HG03066 (cell line): ENCODE results near the gene AKR1B15.
"Not testable (repeated sequence)": the region's sequence is repeated elsewhere in the genome, so short reads cannot be mapped to it uniquely, and the experiment has no call there.

ENCODE experiments used
- ATAC-seq: cut with Tn5 transposase; IDR thresholded peaks from one replicate; pipeline ENCODE4 v1.9.1; 2021; ENCODE audit warnings: low read depth; ENCODE audit not compliant: unreplicated experiment

AKR1B15 gene

DNA sequence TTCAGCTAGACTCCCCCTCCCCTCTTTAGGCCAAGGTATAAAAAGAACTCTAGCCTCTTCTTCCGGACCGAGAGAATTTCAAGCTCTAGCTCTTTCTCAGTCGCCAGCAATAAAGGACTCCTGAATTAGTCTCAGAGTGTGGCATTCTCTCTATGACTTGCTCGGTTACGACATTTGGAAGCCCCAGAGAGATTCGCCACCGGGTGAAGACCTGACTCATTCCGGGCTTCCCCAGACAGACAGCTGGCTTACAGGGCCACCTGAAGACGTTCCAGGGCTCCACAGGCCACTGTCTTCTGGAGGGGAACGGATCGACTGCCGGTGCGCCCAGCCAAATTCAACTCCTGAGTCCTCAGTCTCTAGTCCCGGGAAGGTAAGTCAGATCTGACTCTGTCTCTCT is at the start of gene AKR1B15:
AKR1B15 (plus strand) TSS at position 234 of the 400 bp plus-strand sequence. CDS start 15,510 bp downstream, outside the sequence.
- ATAC-seq, result peak; percentile 89

DNA sequence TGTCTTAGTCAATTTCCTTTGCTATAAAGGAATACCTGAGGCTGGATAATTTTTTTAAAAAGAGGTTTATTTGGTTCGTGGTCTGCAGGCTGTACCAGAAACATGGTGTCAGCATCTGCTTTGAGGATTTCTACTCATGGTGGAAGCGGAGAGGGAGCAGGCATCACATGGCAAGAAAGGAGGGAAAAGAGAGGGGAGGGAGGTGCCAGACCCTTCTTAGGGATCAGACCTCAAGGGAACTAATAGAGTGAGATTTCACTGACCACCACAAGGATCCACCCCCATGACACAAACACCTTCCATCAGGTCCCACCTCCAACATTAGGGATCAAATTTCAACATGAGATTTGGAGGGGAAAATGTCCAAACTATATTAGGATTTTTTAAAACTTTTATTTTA is 48.5 kb upstream of the AKR1B15 start:
- ATAC-seq, result no peak

DNA sequence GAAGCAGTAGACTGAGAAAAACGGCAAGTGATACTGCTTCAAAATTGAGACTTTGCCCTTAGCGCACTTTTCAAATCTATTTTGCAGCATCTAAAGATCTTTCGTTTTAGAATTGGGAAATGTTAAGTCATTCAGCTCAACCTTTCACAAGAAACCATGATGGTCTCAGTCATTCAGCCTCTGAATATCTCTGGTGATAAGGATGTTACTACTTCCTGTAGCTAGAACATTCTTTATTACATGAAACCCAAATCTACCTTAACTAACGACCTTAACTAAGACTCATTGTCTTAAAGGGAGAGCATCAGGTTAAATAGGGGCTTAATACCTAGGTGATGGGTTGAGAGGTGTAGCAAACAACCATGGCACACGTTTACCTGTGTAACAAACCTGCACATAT is 47.9 kb upstream of the AKR1B15 start:
- no peak for ATAC-seq

DNA sequence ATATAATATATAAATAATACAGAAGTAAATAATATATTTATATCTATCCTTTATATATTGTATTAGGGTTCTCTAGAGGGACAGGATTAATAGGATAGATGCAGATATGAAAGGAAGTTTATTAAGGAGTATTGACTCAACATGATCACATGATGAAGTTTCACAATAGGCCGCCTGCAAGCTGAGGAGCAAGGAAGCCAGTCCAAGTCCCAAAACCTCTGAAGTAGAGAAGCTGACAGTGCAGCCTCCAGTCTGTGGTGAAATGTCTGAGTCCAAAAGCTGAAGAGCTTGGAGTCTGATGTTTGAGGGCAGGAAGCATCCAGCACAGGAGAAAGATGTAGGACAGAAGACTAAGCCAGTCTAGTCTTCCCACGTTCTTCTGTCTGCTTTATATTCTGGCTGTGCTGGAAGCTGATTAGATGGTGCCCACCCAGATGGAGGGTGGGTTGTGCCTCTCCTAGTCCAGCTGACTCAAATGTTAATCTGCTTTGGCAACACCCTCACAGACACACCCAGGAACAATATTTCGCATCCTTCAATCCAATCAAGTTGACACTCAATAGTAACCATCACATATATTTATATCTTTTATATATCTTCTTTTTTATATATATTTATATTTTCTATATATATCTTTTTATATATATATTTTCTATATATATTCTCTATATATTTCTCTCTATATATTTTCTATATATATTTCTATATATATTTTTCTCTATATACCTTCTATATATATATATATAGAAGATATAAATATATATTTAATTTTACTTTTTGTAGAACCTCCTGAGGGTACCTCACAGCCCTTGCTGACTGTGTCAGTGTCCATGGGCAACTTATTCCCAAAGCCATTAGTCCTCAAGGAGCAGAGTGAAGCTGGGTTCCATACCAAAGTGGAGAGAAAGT is 46.2 kb upstream of the AKR1B15 start:
- no peak for ATAC-seq

DNA sequence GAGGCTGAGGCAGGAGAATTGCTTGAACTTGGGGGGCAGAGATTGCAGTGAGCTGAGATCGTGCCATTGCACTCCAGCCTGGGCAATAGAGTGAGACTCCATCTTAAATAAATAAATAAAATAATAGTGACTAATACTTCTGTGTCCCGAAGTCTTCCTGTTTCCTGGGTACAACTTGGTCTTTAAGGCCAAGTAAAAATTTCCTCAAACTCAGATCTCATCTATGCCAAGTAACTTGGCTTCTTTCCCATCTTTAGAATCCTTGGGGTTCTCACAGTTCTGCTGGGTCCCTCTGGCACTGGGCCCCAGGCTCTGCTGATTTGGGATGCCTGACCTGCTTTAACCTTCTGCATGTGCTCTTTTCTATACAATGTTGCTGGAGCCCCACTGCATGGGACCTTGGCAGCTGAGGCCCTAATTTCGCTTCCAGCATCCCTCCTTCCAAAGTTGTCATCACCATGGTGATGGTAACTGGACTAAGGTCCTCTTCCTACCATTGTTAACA is 44.2 kb upstream of the AKR1B15 start:
- ATAC-seq, result no peak

DNA sequence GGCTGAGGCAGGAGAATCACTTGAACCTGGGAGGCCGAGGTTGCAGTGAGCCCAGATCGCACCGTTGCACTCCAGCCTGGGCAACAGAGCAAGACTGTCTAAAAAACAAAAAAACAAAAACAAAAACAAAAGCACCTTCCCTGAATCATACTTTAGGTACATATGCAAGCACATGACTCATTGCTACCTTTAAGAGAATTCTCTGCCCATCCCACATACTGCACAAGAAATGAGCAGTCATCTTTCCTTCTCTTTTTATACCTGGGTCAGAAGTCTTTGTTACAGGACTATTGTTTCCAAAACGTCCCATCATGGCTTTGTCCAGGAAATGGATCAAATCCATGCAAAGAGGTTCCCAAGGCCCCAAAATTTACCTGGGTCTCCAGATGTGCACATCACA is 43.1 kb upstream of the AKR1B15 start:
- ATAC-seq, result no peak

DNA sequence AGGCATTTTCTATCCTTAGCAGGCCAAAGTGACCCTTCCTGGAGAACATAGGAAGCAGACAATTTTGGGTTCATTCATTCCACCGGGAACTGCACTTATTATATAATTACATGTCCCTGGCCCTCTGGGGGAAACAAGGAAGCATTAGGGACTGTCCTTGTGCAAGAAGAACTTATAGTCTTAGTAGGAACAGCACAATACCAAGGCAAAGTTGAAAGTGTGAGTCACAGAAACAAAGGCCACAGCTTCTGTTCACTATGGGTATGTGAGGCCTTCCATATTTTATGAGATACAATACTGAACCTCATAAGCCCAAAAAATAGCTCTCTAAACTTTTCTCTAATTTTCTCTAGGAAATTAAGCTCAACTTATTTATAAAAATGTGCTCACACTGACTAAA is 39.9 kb upstream of the AKR1B15 start:
- no peak for ATAC-seq

DNA sequence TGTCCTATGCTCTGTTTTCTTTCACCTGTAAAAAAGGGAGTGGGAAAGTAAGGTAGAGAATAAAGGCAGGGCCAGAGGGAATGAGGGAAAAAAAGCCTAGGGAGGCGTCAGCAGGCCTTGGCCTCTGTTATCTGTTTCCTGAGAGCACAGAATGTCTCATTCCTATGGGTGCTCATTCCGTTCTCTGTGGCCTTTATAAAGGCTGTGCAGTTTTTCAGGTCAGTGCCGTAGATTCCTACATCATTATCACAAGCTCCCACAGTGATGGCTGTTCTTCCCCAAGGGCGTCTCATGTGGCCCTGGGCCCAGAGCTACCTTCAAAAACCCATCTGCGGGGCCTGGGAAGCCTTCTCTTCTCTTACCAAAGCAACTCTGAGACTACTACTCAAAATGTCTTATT is 38.3 kb upstream of the AKR1B15 start:
- no peak for ATAC-seq

DNA sequence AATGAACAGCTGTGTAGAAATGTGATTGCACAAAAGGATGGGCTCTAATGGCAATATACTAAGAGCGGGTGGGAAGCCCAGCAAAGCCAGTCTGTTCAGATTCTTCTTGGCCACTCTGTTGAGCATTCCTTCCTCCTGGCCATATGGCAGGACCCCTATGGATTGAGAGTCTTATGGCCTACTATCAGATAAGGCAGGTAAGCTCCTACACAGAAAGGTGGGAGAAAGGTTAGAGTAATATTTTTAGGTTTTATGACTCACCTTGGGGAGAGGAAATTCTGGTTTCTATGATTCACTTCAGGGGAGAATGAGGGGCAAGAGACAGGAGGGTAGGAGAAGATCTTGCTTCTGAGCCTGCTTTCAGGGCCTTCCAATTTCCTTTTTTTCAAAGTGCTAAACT is 36.6 kb upstream of the AKR1B15 start:
- ATAC-seq, result no peak

DNA sequence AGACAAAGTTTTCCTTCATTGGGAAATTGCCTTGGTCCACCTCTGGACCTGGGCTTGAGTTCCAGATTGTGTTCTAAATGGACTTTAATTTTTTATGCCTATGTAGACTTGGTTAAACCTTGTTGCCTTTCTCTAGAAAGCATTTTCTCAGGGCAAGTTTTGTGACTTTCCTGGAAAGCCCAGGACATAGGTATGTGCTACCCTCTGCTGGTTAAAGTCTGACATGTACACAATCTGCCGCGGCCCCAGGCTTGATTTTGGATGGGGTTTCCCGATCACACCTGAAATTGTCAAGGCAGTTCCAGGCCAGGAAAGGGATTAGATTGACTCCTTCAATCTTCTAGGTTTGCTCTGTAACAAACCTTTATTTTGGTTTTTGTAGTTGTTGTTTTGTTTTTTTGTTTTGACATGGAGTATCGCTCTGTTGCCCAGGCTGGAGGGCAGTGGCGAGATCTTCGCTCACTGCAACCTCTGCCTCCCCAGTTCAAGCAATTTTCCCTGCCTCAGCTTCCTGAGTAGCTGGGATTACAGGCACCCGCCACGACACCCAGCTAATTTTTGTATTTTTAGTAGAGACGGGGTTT is 35.6 kb upstream of the AKR1B15 start:
- ATAC-seq, result no peak

DNA sequence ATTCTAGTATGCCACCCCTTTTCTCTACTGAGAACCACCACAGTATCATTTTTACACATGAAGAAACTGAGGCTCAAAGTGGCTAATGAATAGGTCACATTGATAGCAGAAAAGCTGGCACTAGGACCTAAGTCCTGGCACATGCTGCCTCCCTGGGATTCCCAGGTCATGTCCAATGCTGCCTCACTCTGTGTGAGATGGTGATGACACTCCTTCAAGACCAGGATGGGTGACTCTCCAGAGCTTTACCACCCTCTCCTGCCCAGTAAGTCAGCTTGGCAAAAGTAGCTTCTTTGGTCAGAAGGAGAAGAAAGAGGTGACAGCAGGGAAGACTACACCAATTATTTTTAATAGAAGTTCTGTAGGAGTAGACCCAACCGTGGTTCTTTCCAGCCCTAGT is 34.8 kb upstream of the AKR1B15 start:
- ATAC-seq, result no peak

DNA sequence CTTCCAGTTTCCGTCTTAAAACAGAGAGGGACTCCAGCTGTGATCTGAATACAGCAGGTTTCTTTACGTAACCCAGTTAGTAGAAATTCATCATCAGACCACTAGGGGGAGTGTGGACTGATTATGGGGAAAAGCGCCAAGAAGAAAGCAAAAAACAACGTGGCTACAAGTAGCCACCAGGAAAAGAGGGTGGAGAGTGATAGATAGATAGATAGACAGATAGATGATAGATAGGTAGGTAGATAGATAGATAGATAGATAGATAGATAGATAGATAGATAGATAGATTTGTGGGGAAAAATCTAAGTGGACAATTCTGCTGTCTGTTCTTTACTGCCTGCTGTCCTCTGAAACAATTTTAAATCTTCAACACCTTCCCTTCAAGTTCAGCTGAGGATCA is 34.2 kb upstream of the AKR1B15 start:
- peak; percentile 61 for ATAC-seq

DNA sequence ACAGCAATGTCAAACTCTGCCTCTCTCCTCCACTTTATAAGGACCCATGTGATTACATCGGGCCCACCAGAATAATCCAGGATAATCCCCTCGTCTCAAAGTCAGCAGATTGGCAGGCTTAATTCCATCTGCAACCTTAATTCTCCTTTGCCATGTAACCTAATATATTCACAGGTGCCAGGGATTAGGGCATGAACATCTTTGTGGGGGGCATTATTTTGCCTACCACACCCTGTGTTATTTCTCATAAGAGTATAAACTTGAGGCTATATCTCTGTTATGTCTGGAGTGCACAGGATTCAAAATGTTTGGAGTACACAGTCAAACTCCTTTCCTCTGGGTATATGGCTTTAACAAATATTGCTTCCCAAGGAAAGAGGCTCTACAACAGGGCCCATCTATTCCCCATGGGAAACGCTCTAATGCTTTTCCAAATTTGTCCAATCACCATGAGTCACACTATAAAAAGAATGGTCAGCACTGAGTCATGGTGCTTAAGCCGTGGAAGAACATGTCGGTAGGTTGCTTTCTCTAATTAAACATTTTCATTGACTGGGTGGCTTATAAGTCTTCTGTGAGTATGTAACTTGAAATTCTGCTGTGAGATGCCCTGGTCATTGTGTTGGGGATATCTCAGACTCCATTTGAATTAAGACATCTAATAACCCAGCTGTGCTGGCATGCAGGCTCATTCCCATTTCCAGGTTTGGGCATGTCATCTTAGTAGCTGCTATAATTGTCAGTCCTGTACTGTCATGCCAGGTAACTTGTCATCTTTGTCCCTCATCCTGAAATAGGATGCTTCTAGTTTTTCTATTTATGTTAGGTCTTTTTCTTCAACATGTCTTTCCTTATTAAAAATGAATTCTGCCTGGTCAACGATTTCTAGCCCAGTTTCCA is 33.1 kb upstream of the AKR1B15 start:
- no peak for ATAC-seq

DNA sequence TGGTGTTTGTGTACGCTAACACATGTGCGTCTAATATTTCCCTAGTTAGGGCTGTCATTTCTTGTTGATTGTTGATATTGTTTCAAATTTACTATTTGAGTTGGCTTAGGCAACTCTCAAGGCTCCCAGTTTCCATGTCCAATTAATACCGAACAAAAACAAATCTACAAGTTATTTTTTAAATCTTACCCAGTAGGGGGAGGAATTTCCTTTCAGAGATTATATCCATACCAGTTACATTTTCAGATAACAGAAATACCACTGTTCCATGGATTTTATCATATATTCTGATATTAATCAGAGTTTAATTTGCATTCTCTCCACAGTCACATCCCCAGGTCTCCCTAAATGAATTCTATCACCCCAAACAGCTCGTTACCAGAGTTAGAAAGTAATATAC is 28.8 kb upstream of the AKR1B15 start:
- no peak for ATAC-seq

DNA sequence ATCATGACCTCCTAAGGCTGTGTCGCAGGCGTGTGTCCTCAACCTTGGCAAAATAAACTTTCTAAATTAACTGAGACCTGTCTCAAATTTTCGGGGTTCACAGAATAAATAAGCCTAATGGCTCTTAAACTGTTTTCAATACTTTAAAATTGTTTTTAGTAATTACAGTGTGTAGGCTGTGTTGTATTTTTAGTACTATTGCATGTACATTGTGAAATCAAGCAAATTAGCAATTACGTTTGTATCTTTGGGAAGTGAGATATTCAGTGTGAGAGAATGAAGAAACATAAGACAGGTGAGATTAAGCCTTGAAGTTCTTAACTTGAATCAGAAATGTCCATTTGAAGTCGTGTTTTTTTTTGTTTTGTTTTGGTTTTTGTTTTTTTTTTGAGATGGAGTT is 26.3 kb upstream of the AKR1B15 start:
- ATAC-seq, result no peak

DNA sequence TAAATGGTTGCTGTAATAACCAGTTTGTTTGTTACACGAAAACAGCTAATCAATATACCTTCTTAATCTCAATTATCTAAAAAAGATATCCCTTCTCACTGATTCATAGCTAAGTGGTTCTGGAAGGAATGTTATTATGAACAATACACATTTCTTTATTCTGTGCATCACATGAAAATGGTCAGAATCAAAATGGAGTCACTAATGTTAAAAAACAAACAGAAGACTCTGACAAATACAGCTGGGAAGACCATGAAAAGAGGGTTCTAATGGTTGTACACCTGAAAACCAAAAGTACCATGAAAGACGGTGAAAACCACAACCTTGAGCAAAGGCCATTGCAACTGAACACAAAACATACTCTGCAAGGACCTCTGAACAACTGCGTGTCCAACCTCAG is 23.5 kb upstream of the AKR1B15 start:
- ATAC-seq, result not testable (repeated sequence)

DNA sequence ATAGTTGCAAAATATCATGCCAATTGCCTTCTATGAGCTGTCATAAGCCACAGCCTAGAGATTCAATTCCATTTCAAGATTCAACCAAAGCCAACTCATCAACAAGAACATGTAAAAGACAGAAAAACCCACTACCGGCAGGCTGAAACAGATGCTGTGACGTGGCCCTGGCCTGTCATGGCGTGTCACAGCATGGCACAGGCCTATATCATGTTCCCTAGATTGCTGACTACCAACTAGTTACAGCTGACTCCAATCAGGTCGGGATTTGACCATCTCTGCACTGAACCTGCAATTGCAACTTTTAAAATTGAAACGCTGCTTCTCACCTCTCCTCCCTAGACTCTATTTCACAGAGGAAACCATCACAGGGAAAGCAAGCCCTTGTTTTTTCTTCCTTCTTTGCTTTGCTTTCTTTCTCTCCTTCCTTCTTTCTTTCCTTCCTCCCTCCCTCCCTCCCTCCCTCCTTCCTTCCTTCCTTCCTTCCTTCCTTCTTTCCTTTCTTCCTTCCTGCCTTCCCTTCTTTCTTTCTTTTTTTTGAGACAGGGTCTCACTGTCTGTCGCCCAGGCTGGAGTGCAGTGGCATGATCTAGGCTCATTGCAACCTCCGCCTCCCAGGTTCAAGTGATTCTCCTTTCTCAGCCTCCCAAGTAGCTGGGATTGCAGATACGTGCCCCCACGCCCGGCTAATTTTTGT is 22.2 kb upstream of the AKR1B15 start:
- not testable (repeated sequence) for ATAC-seq

DNA sequence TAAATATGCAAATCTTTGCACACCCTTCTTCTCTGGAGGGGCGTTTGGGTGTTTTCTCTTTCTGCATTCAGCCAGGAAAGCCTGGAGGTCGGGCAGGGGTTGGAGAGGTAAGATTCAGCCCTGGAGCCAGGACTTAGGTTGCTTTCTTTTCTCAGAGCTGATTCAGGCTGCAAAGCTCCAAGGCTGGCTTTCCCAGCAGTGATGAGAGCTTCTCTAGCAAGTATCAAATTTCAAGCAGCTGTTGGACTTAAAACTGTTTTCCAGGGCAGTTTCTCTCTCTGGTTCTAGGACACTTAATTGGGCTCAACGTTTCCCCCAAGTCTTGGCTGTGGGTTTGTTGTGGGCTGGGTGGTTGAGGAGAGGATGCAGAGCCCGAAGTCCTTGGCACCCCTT is 20.9 kb upstream of the AKR1B15 start:
- no peak for ATAC-seq

DNA sequence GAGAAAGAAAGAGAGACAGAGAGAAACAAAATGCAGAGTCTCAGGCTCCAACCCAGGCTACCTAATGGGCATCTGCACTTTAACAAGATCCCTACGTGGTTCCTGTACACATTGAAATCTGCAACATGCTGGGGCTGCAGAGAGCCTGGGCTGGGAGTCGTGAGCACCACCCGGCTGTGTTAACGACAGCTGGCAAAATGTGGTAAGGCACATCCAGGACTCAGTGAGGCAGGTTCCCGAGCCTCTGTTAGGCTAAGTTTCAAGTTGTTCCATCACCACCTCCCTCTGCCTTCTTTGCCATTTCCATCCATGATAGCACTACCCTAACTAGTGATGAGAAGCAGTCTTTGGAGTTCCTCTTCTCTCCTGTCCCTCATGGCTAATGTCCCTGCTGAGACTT is 20.2 kb upstream of the AKR1B15 start:
- no peak for ATAC-seq

DNA sequence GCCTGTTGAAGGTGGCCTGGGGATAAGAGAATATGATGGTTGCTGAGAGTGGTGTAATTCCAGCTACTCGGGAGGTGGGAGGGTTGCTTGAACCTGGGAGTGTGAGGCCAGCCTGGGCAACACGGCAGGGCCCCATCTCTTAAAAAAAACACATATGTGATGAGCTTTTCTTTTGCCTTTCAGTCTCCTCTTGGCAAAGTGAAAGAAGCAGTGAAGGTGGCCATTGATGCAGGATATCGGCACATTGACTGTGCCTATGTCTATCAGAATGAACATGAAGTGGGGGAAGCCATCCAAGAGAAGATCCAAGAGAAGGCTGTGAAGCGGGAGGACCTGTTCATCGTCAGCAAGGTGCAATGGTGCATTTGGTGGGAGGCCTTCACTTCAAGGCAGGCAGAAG is 18.4 kb upstream of the AKR1B15 start:
- no peak for ATAC-seq
